Measurements from ENCODE around the gene RBM12. TPM values are rescaled to one million over a fixed set of nuclear protein-coding genes. Genes with fewer than 3 reads are reported as not detected.
A peak's percentile ranks its signal among the peaks of the same experiment; 100 is the strongest.

RBM12 gene
- total RNA-seq, 1 donor from 2014 or later, result 63.8 TPM

DNA sequence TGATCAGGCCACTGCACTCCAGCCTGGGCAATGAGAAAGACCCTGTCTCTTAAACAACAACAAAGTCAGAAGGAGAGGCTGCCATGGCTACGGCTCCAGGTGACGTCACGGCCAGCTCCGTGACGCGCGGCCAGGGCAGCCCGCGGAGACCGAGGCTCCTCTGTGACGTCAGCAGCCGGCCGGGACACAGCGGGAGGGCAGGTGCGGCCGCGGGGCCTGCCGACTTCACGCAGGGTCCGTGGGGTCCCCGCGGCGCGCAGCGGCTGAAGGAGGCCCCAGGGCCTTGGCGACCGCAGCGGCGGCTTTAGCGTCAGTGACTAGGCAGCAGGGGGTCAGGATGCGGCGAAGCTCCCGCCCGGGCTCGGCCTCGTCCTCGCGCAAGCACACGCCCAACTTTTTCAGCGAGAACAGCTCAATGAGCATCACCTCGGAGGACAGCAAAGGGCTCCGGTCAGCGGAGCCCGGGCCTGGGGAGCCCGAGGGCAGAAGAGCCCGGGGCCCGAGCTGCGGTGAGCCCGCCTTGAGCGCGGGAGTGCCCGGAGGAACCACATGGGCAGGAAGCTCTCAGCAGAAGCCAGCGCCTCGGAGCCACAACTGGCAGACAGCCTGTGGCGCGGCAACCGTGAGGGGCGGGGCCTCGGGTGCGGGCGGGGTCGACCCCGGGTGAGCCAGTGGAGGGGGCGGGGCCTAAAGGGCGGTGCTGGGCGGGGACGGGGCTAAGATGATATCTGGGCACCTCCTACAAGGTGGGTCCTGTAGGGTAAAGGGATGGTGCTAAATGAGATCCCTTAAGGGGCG lies 48.8 kb downstream of the RBM12 start, which contains the start of gene SPAG4:
Gene SPAG4 (plus strand): TSS at position 163 of the 798 bp plus-strand sequence. CDS start 175 bp downstream, at position 338.
- peak within 1 kb of the TSS; percentile 89 for H3K4me3 Mint-ChIP-seq (ENCODE audit: unreplicated experiment)
- peak within 1 kb of the TSS; percentile 97 for H3K27ac Mint-ChIP-seq (ENCODE audit: unreplicated experiment)
- TF ChIP-seq, protein P1, sequence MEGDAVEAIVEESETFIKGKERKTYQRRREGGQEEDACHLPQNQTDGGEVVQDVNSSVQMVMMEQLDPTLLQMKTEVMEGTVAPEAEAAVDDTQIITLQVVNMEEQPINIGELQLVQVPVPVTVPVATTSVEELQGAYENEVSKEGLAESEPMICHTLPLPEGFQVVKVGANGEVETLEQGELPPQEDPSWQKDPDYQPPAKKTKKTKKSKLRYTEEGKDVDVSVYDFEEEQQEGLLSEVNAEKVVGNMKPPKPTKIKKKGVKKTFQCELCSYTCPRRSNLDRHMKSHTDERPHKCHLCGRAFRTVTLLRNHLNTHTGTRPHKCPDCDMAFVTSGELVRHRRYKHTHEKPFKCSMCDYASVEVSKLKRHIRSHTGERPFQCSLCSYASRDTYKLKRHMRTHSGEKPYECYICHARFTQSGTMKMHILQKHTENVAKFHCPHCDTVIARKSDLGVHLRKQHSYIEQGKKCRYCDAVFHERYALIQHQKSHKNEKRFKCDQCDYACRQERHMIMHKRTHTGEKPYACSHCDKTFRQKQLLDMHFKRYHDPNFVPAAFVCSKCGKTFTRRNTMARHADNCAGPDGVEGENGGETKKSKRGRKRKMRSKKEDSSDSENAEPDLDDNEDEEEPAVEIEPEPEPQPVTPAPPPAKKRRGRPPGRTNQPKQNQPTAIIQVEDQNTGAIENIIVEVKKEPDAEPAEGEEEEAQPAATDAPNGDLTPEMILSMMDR (IDR thresholded peaks at IDR 0.05), result no peak
- H3K9me3 Mint-ChIP-seq (ENCODE audit: low read depth), result no peaks in the 10 kb centered on the region
- peak; percentile 98 for DNase-seq (ENCODE audit: low spot score)
- no peaks in the 10 kb centered on the region for H3K27me3 Mint-ChIP-seq (ENCODE audit: low read depth)
- peaks cover 34% of the 10 kb centered on the region for H3K4me1 Mint-ChIP-seq (ENCODE audit: low read depth)
- H3K36me3 Mint-ChIP-seq (ENCODE audit: low read depth), result no peaks in the 10 kb centered on the region

DNA sequence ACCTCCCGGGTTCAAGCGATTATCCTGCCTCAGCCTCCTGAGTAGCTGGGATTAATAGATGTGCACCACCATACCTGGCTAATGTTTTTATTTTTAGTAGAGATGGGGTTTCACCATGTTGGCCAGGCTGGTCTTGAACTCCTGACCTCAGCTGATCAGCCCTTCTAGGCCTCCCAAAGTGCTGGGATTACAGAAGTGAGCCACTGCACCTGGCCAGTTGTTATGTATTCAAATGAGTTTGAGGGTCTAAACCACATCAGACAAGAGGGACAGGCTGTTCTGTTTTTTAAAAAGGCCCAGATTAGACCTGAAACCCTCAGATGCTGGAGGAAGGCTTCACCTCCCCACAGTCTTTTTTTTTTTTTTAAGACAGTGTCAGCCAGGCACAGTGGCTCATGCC lies 53.2 kb downstream of the RBM12 start:
- H3K36me3 Mint-ChIP-seq (ENCODE audit: low read depth), result no peaks in the 10 kb centered on the region
- no peak overlapping the region for H3K4me3 Mint-ChIP-seq (ENCODE audit: unreplicated experiment)
- H3K27me3 Mint-ChIP-seq (ENCODE audit: low read depth), result no peaks in the 10 kb centered on the region
- TF ChIP-seq, protein P1 (IDR thresholded peaks at IDR 0.05), result no peak
- DNase-seq (ENCODE audit: low spot score), result peak; percentile 3
- H3K9me3 Mint-ChIP-seq (ENCODE audit: low read depth), result no peaks in the 10 kb centered on the region
- no peak overlapping the region for H3K27ac Mint-ChIP-seq (ENCODE audit: unreplicated experiment)
- H3K4me1 Mint-ChIP-seq (ENCODE audit: low read depth), result peaks cover 6% of the 10 kb centered on the region

DNA sequence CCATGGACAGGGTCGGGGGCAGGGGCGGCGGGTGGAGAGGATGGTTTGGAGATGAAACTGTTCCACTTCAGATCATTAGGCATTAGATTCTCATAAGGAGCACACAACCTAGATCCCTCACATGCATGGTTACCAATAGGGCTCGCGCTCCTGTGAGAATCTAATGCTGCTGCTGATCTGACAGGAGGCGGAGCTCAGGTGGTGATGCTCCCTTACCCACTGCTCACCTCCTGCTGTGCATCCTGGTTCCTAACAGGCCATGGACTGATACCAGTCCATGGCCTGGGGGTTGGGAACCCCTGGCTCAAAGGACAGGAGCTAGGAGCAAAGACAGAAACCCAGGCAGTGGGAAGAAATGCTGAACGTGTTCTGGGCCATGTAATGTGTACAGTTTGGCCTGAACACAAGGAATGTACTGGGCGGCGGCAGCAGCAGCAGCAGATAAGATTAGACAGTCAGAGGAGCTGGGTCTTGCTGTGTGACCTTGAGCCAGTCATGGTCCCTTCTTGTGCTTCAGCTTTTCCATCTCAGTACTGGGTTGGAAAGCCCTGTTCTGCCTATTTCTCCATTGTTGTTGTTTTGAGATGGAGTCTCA lies 53.8 kb downstream of the RBM12 start:
- Mint-ChIP-seq H3K4me3 (ENCODE audit: unreplicated experiment) (no peak overlapping the region), H3K27ac (ENCODE audit: unreplicated experiment) (no peak overlapping the region), H3K27me3 (ENCODE audit: low read depth) (no peaks in the 10 kb centered on the region), H3K36me3 (ENCODE audit: low read depth) (no peaks in the 10 kb centered on the region), H3K4me1 (ENCODE audit: low read depth) (peaks cover 3% of the 10 kb centered on the region), H3K9me3 (ENCODE audit: low read depth) (no peaks in the 10 kb centered on the region)
- peak; percentile 22 for DNase-seq (ENCODE audit: low spot score)
- TF ChIP-seq, protein P1 (IDR thresholded peaks at IDR 0.05), result no peak

DNA sequence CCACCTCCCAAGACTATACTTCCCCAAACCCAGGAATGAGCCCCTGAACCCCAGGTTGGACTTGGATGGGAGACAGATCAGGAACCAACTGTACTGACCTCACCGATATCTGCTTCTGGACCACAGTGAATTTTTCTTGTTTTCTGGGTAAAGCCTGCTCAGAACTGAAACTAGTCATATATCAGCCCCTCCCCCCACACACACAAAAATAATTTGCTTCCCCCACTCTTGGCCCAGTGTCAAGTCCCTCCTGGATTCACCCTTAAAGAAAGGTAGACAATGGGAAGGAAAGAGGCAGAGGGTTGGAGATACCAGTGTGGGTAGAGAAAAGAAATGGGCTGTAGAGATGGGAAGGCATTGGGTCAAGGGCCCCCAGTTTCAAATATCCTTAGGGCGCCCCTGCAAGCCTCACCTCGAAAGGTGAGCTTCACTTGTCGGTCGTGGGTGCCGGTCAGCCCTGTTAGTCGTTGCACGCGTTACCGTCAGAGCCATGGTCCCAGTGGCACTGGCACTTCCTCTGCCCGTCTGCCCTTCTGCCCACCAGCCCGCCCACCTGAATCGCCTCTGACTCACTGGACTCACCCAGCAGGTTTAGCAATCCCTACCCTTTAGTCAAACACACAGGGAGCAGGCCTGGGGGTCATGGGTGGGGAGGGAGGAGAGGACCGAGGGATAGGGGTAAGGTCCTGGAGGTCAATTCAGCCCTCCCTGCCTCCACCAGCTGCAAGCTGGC lies 57.5 kb downstream of the RBM12 start:
- TF ChIP-seq, protein P1 (IDR thresholded peaks at IDR 0.05), result no peak
- DNase-seq (ENCODE audit: low spot score), result peak; percentile 86
- Mint-ChIP-seq H3K27ac (ENCODE audit: unreplicated experiment) (no peak overlapping the region), H3K4me3 (ENCODE audit: unreplicated experiment) (no peak overlapping the region), H3K9me3 (ENCODE audit: low read depth) (no peaks in the 10 kb centered on the region), H3K4me1 (ENCODE audit: low read depth) (no peaks in the 10 kb centered on the region), H3K27me3 (ENCODE audit: low read depth) (peaks cover 1% of the 10 kb centered on the region), H3K36me3 (ENCODE audit: low read depth) (no peaks in the 10 kb centered on the region)

DNA sequence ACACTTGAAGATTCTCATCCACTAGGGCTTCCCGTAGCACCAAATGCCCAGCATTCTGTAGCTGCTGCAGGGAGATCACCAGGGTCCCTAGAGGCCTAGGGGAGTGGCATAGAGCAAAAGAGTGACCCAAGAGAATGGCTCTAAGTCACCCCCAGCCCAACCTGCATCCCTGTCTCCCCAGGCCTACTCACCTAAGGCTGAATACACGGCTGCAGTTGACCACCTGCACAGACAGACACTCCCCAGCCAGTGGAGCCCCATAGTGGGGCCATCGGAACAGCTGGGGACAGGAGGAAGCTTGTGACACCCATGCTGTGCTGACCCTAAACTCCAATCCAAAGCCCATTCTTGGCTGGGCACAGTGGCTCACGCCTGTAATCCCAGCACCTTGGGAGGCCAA lies 58.6 kb downstream of the RBM12 start:
- H3K36me3 Mint-ChIP-seq (ENCODE audit: low read depth), result no peaks in the 10 kb centered on the region
- peaks cover 1% of the 10 kb centered on the region for H3K27me3 Mint-ChIP-seq (ENCODE audit: low read depth)
- no peak overlapping the region for H3K27ac Mint-ChIP-seq (ENCODE audit: unreplicated experiment)
- H3K4me3 Mint-ChIP-seq (ENCODE audit: unreplicated experiment), result no peak overlapping the region
- H3K4me1 Mint-ChIP-seq (ENCODE audit: low read depth), result peaks cover 4% of the 10 kb centered on the region
- TF ChIP-seq, protein P1 (IDR thresholded peaks at IDR 0.05), result no peak
- H3K9me3 Mint-ChIP-seq (ENCODE audit: low read depth), result no peaks in the 10 kb centered on the region
- DNase-seq (ENCODE audit: low spot score), result peak; percentile 15

All from chondrocyte (in vitro differentiated cells).